WTC11 (cell line): ENCODE results near the gene NPIPB8. TPM values are rescaled to one million over a fixed set of nuclear protein-coding genes. Genes with fewer than 3 reads are reported as not detected.
"Not testable (repeated sequence)": the region's sequence is repeated elsewhere in the genome, so short reads cannot be mapped to it uniquely, and the experiment has no call there.

ENCODE experiments used
- ATAC-seq: fragments of 200-7000 bp; cut with Tn5 transposase; 2 replicates; pipeline ENCODE4 v1.10.0; 2021; ENCODE audit warnings: mild to moderate bottlenecking, moderate library complexity
- CTCF ChIA-PET: fragments of 300-600 bp; sonication (Branson Sonifier 250); formaldehyde crosslinking; loops from one replicate; lab custom pipeline; 2021; ENCODE audit warnings: antibody characterized with exemption; lab: Charles Lee
- POLR2A ChIA-PET: fragments of 350-600 bp; sonication (Branson Sonifier 250); formaldehyde crosslinking; loops from one replicate; lab custom pipeline; 2021; ENCODE audit warnings: antibody characterized with exemption; lab: Charles Lee
- DNase-seq: peaks from one replicate; pipeline ENCODE4 v3.0.0; 2021; ENCODE audit warnings: low spot score
- H3K27ac Mint-ChIP-seq: 2 replicates; pipeline ENCODE4 v1.8.0; 2021; ENCODE audit warnings: mixed read lengths
- H3K27me3 Mint-ChIP-seq: 2 replicates; pipeline ENCODE4 v1.8.0; 2021; ENCODE audit warnings: low read depth, mild to moderate bottlenecking, moderate library complexity, mixed read lengths
- H3K36me3 Mint-ChIP-seq: 2 replicates; pipeline ENCODE4 v1.8.0; 2021; ENCODE audit warnings: mixed read lengths
- H3K4me1 Mint-ChIP-seq: 2 replicates; pipeline ENCODE4 v1.8.0; 2022; ENCODE audit warnings: mixed read lengths
- H3K4me3 Mint-ChIP-seq: 2 replicates; pipeline ENCODE4 v1.8.0; 2021; ENCODE audit warnings: mild to moderate bottlenecking, moderate library complexity, mixed read lengths
- H3K9me3 Mint-ChIP-seq: 2 replicates; pipeline ENCODE4 v1.8.0; 2021; ENCODE audit warnings: mixed read lengths
- MLX ChIP-seq: sonication (generic); formaldehyde crosslinking; IDR thresholded peaks from 2 replicates; pipeline ENCODE4 v1.8.1; 2023; ENCODE audit warnings: mild to moderate bottlenecking, missing genetic modification reagents, moderate library complexity
- OVOL2 ChIP-seq: fragments of 250-450 bp; sonication (Bioruptor Pico); IDR thresholded peaks from 2 replicates; pipeline ENCODE4 v1.9.0; 2021; ENCODE audit warnings: mild to moderate bottlenecking, borderline replicate concordance
- ZNF532 ChIP-seq: fragments of 250-450 bp; sonication (Bioruptor Pico); IDR thresholded peaks from 2 replicates; pipeline ENCODE4 v1.9.0; 2021; ENCODE audit warnings: mild to moderate bottlenecking, borderline replicate concordance
- total RNA-seq: library from RNA; stranded (reverse); gene quantifications from 3 replicates; pipeline ENCODE4 v1.2.3, GENCODE V29; 2021
- TF ChIP-seq, protein P1 (sequence below): fragments of 250-450 bp; sonication (Bioruptor Pico); IDR thresholded peaks from 2 replicates; pipeline ENCODE4 v2.1.2; 2022; ENCODE audit warnings: mild to moderate bottlenecking, moderate library complexity

Gene NPIPB8
- total RNA-seq, 1 experiment from 2014 or later = 1.3 TPM

DNA sequence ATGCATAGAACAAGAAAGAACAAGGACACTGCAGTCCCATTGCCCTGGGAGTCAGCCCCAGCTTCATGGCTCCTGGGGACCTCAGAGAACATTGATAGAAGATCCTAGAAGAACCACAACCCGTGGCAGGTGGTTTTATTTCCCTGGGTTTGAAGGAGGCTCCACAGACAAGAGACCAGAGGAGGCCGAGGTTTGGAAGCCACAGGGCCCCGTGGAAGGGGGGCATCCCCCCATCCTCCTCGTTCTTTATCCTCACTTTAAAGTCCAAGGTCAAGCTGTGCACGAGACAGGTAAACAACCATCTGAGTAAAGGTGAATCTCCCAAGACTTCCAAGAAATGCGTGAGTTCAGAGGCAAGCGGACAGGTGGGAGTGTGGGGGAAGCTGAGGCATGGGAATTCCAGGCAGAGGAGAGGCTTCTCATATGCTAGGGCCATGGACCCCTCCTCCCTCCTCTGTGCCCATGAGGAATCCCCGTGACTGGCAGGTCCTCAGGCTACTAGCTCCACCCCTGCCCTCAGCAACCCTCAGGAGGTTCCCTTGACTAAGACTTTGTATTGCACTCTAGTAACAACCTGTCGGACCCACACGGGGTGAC lies 27.2 kb upstream of the NPIPB8 start:
- Mint-ChIP-seq H3K27ac (no peak overlapping the region), H3K4me3 (no peak overlapping the region), H3K4me1 (peaks cover 19% of the 10 kb centered on the region), H3K27me3 (no peaks in the 10 kb centered on the region), H3K36me3 (no peaks in the 10 kb centered on the region), H3K9me3 (no peaks in the 10 kb centered on the region)
- DNase-seq (no peak), ATAC-seq (no peak)
- CTCF ChIA-PET = interaction anchor here (0.6 to 1.7 kb wide), 4 partner anchors 13 to 331 kb away, joined by 3 to 9 read pairs (median 6); partner anchors contain the start of genes SGF29 and SULT1A2
- POLR2A ChIA-PET = interaction anchor here (1.0 kb wide), 1 partner anchor 38 kb away, joined by 3 read pairs; no protein-coding TSS in a partner anchor
- TF ChIP-seq, protein P1, sequence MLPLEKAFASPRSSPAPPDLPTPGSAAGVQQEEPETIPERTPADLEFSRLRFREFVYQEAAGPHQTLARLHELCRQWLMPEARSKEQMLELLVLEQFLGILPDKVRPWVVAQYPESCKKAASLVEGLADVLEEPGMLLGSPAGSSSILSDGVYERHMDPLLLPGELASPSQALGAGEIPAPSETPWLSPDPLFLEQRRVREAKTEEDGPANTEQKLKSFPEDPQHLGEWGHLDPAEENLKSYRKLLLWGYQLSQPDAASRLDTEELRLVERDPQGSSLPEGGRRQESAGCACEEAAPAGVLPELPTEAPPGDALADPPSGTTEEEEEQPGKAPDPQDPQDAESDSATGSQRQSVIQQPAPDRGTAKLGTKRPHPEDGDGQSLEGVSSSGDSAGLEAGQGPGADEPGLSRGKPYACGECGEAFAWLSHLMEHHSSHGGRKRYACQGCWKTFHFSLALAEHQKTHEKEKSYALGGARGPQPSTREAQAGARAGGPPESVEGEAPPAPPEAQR (CRISPR knock-in tag) = no peak
- TF ChIP-seq OVOL2 (CRISPR knock-in tag) (no peak), ZNF532 (CRISPR knock-in tag) (no peak), MLX (no peak)

DNA sequence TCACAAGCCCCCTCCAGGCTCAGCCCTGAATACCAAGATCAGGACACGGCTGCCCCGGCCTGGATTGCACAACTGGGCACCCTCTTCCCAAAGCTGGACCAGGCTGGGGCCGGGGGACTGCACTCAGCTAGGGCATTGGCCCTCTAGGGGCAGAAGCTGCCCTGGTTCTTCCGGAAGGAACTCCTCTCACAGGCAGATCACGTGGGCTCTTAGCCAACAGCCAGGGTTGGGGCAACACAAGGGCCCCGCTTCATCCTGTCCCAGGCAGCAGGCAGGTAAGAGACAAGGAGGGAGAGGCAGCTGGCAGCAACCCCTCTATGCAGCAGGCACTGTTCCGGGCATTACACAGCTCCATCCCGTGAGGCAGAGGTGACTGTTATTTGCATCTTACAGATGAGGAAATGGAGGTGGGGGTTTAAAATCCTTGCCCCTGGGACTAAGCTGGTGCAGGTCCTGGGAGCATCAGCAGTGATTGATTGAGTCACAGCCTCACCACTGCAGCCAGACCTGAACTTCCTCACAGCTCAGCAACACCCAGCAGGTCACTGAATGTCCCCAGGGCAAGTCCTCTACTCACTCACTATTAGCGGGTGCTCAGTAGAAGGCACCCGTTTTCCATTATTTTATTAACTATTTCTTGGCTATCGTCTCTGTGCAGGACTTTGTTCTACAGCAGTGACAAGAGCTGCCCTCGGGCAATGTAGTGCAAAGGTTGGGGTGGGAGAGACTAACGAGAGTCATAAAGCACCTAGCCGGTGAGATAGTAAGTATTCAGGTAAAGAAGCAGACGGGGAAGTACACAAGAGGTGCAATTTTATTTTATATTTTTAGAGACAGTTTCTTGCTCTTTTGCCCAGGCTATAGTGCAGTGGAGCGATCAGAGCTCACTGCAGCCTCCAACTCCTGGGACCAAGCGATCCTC lies 25.2 kb upstream of the NPIPB8 start:
- H3K4me3 Mint-ChIP-seq, CTCF ChIA-PET, H3K9me3 Mint-ChIP-seq, H3K27me3 Mint-ChIP-seq, H3K27ac Mint-ChIP-seq, POLR2A ChIA-PET, DNase-seq, H3K36me3 Mint-ChIP-seq: not testable (repeated sequence)
- H3K4me1 Mint-ChIP-seq = peaks cover 28% of the 10 kb centered on the region
- peak; percentile 55 for ATAC-seq

DNA sequence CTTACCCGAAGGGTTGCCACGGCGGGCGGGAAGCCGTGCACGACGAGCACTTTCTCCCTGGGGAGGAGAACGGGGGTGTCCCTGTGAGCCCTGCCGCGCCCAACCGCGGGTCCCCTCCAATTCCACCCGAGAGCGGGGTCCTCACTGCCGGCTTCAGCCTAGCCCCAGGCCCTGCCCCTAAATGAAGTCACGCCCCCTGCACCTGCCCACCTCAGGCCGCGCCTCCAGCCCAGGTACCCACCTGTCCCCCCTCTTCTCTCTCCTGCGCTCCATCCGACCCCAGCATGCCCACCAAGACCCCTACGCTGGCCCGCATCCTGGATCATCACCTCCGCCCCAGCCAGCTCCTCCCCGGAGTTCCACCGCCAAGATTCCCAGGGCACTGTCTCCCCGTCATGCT lies 24.0 kb upstream of the NPIPB8 start:
- DNase-seq = peak; percentile 55
- H3K4me3 Mint-ChIP-seq, CTCF ChIA-PET: not testable (repeated sequence)

DNA sequence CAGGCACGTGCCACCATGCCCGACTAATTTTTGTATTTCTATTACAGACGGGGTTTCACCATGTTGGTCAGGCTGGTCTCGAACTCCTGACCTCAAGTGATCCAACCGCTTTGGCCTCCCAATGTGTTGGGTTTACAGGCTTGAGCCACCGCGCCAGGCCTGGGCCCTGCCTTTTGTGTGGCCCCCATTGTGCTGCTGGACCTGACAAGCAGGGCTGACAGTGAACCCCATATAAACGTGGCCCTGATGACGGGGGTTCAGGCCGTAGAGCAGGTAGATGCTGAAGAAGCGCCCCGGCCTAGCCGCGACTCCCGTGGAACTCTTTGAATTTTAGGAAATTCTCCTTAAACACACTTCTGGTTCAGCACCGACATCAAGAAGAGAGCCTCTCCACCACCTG lies 23.3 kb upstream of the NPIPB8 start:
- peaks cover 32% of the 10 kb centered on the region for H3K4me1 Mint-ChIP-seq
- POLR2A ChIA-PET, H3K9me3 Mint-ChIP-seq, DNase-seq, H3K27me3 Mint-ChIP-seq, H3K36me3 Mint-ChIP-seq, H3K4me3 Mint-ChIP-seq, CTCF ChIA-PET, H3K27ac Mint-ChIP-seq, ATAC-seq: not testable (repeated sequence)

More for the DNA sequence above, 24.0 kb upstream of the NPIPB8 start:
- H3K27ac Mint-ChIP-seq, H3K36me3 Mint-ChIP-seq, H3K27me3 Mint-ChIP-seq, POLR2A ChIA-PET, H3K9me3 Mint-ChIP-seq: not testable (repeated sequence)
- H3K4me1 Mint-ChIP-seq = peaks cover 38% of the 10 kb centered on the region
- peak; percentile 67 for ATAC-seq
